H1 (cell line): ENCODE results near the gene CABP1. TPM values are rescaled to one million over a fixed set of nuclear protein-coding genes. Genes with fewer than 3 reads are reported as not detected.
A peak's percentile ranks its signal among the peaks of the same experiment; 100 is the strongest.

Source experiments
- CTCF ChIA-PET: fragments of 300-600 bp; sonication (Branson Sonifier 250); formaldehyde crosslinking; loops from one replicate; lab custom pipeline; 2021; ENCODE audit not compliant: partially characterized antibody; lab: Charles Lee
- POLR2A ChIA-PET: fragments of 300-600 bp; sonication (Branson Sonifier 250); formaldehyde crosslinking; loops from one replicate; lab custom pipeline; 2021; ENCODE audit warnings: inconsistent platforms; ENCODE audit not compliant: partially characterized antibody; lab: Charles Lee
- DNase-seq, 2 experiments: peaks; one replicate each; pipeline versions ENCODE4 v3.0.0 to v3.0.0-alpha.2; 2010 to 2022; ENCODE audit warnings: low spot score in 2 of 2, low read depth in 1 of 2, mixed read lengths in 1 of 2
- FAIRE-seq: peaks from 2 replicates; lab custom pipeline; 2011; peaks lifted over from hg19 to GRCh38; lab: Jason Lieb, UNC
- H2AFZ ChIP-seq: 2 replicates; pipeline ENCODE4 v1.8.1; 2012; ENCODE audit warnings: low read length, inconsistent platforms
- H2AK5ac ChIP-seq: 2 replicates; pipeline ENCODE4 v1.6.1; 2013; ENCODE audit warnings: low read depth, low read length
- H2BK120ac ChIP-seq: replicated peaks from 2 replicates; pipeline ENCODE3; 2013; ENCODE audit warnings: low read depth, low read length, inconsistent platforms
- H2BK12ac ChIP-seq: 2 replicates; pipeline ENCODE4 v1.6.1; 2013; ENCODE audit warnings: low read depth, low read length
- H2BK15ac ChIP-seq: 2 replicates; pipeline ENCODE4 v1.6.1; 2013; ENCODE audit warnings: low read length
- H2BK20ac ChIP-seq: 2 replicates; pipeline ENCODE4 v1.6.1; 2013; ENCODE audit warnings: low read length
- H2BK5ac ChIP-seq: 2 replicates; pipeline ENCODE4 v1.6.1; 2013; ENCODE audit warnings: low read depth, low read length
- H3K14ac ChIP-seq: 2 replicates; pipeline ENCODE4 v1.6.1; 2013; ENCODE audit warnings: inconsistent platforms; ENCODE audit not compliant: insufficient read length
- H3K18ac ChIP-seq: 2 replicates; pipeline ENCODE4 v1.6.1; 2013; ENCODE audit warnings: low read length; ENCODE audit errors: extremely low read depth
- H3K23ac ChIP-seq: 2 replicates; pipeline ENCODE4 v1.6.1; 2013; ENCODE audit warnings: inconsistent platforms; ENCODE audit not compliant: insufficient read length
- H3K23me2 ChIP-seq: 2 replicates; pipeline ENCODE4 v1.6.1; 2013; ENCODE audit warnings: low read depth, low read length
- H3K27ac ChIP-seq: 2 replicates; pipeline ENCODE4 v1.6.1; 2011; ENCODE audit warnings: low read depth, low read length, inconsistent platforms
- H3K27me3 ChIP-seq, 4 experiments: replicated peaks in 1 of 4; 1 replicate in 1 of 4; 2 replicates in 3 of 4; pipeline versions ENCODE4 v1.6.1 to v1.8.1; 2011 to 2013; ENCODE audit warnings: low read length in 3 of 4, mild to moderate bottlenecking in 3 of 4, inconsistent platforms in 2 of 4, mixed read lengths in 2 of 4, moderate library complexity in 1 of 4; ENCODE audit not compliant: control insufficient read depth in 3 of 4, insufficient read depth in 3 of 4; ENCODE audit errors: extremely low read depth in 1 of 4
- H3K36me3 ChIP-seq, 4 experiments: 2 replicates each; pipeline versions ENCODE4 v1.6.1 to v1.8.1; 2011 to 2013; ENCODE audit warnings: mild to moderate bottlenecking in 4 of 4, low read length in 3 of 4, moderate library complexity in 2 of 4, control low read depth in 1 of 4, inconsistent platforms in 1 of 4; ENCODE audit not compliant: insufficient read depth in 4 of 4, control insufficient read depth in 2 of 4
- H3K4ac ChIP-seq: replicated peaks from 2 replicates; pipeline ENCODE3; 2013; ENCODE audit warnings: low read length, low read depth, mixed read lengths, inconsistent platforms; ENCODE audit not compliant: insufficient read length
- H3K4me1 ChIP-seq, 4 experiments: replicated peaks in 1 of 4; 1 replicate in 1 of 4; 2 replicates in 3 of 4; pipeline versions ENCODE4 v1.6.1 to v1.8.1; 2011 to 2013; ENCODE audit warnings: low read length in 3 of 4, inconsistent platforms in 2 of 4, mixed read lengths in 1 of 4; ENCODE audit not compliant: insufficient read depth in 4 of 4, control insufficient read depth in 3 of 4
- H3K4me2 ChIP-seq, 2 experiments: 2 replicates each; pipeline versions ENCODE4 v1.6.1 to v1.8.1; 2011 to 2013; ENCODE audit warnings: low read depth in 2 of 2, low read length in 2 of 2, control low read depth in 1 of 2, inconsistent platforms in 1 of 2, mild to moderate bottlenecking in 1 of 2; ENCODE audit not compliant: insufficient read depth in 1 of 2
- H3K4me3 ChIP-seq, 4 experiments: fragments of 200-600, 300-600 bp in 1 of 4; sonication (generic), shearing (Covaris generic), sonication (Bioruptor Twin) in 1 of 4; 2 replicates each; pipeline versions ENCODE4 v1.5.1 to v1.8.1; 2011 to 2016; ENCODE audit warnings: low read length in 4 of 4, low read depth in 3 of 4, control low read depth in 2 of 4, inconsistent platforms in 2 of 4, mild to moderate bottlenecking in 2 of 4, mixed read lengths in 1 of 4, moderate library complexity in 1 of 4; ENCODE audit not compliant: insufficient read depth in 2 of 4; ENCODE audit errors: extremely low read depth in 1 of 4
- H3K56ac ChIP-seq: replicated peaks from 2 replicates; pipeline ENCODE3; 2013; ENCODE audit warnings: low read depth, mild to moderate bottlenecking, mixed read lengths, low read length, inconsistent platforms; ENCODE audit not compliant: insufficient read length
- H3K79me1 ChIP-seq: 2 replicates; pipeline ENCODE4 v1.6.1; 2013; ENCODE audit warnings: low read depth, low read length, control low read depth
- H3K79me2 ChIP-seq, 2 experiments: 2 replicates each; pipeline versions ENCODE4 v1.6.1 to v1.8.1; 2012 to 2013; ENCODE audit warnings: low read length in 2 of 2, mild to moderate bottlenecking in 2 of 2, inconsistent platforms in 1 of 2; ENCODE audit not compliant: insufficient read depth in 2 of 2, control insufficient read depth in 1 of 2
- H3K9ac ChIP-seq, 4 experiments: replicated peaks in 1 of 4; 1 replicate in 1 of 4; 2 replicates in 3 of 4; pipeline versions ENCODE4 v1.6.1 to v1.8.1; 2011 to 2013; ENCODE audit warnings: low read depth in 3 of 4, low read length in 3 of 4, control low read depth in 2 of 4, mild to moderate bottlenecking in 2 of 4, moderate library complexity in 2 of 4, inconsistent platforms in 1 of 4; ENCODE audit errors: extremely low read depth in 1 of 4
- H3K9me3 ChIP-seq, 2 experiments: 2 replicates each; pipeline versions ENCODE4 v1.6.1 to v1.8.1; 2012 to 2013; ENCODE audit warnings: mild to moderate bottlenecking in 2 of 2, moderate library complexity in 2 of 2, control low read depth in 1 of 2, inconsistent platforms in 1 of 2, low read depth in 1 of 2, low read length in 1 of 2, mixed read lengths in 1 of 2; ENCODE audit not compliant: insufficient read depth in 2 of 2
- H4K20me1 ChIP-seq, 2 experiments: replicated peaks in 1 of 2; 2 replicates each; pipeline versions ENCODE3 to v1.8.1; 2011 to 2013; ENCODE audit warnings: inconsistent platforms in 2 of 2, low read length in 2 of 2, mild to moderate bottlenecking in 1 of 2; ENCODE audit not compliant: insufficient read depth in 2 of 2, control insufficient read depth in 1 of 2
- H4K5ac ChIP-seq: 2 replicates; pipeline ENCODE4 v1.6.1; 2013; ENCODE audit warnings: low read length, low read depth, mixed read lengths, inconsistent platforms; ENCODE audit not compliant: insufficient read length
- H4K8ac ChIP-seq: 2 replicates; pipeline ENCODE4 v1.8.0; 2013; ENCODE audit warnings: mild to moderate bottlenecking, moderate library complexity, low read length, inconsistent platforms; ENCODE audit not compliant: insufficient read depth; ENCODE audit errors: extremely low read depth
- H4K91ac ChIP-seq: replicated peaks from 2 replicates; pipeline ENCODE3; 2013; ENCODE audit warnings: low read length, mixed read lengths, inconsistent platforms; ENCODE audit not compliant: insufficient read length
- JUND ChIP-seq: IDR thresholded peaks from 2 replicates; pipeline ENCODE4 v1.6.1; 2011; ENCODE audit warnings: mild to moderate bottlenecking, improper control_type of control experiment, low read length
- WGBS, 2 experiments: shearing (Covaris generic) in 1 of 2; methylation state at CpG; one replicate each; pipeline versions ENCODE4 v1.1.6 to v1.1.7; 2013 to 2015; ENCODE audit warnings: low lambda C conversion rate in 2 of 2, mixed read lengths in 2 of 2, inconsistent platforms in 1 of 2, low coverage in 1 of 2, missing lambda C conversion rate in 1 of 2; ENCODE audit not compliant: insufficient replicate concordance in 2 of 2, insufficient coverage in 1 of 2, insufficient read length in 1 of 2; ENCODE audit errors: extremely low coverage in 1 of 2, missing lambda C conversion rate in 1 of 2; 5-methylcytosine and 5-hydroxymethylcytosine counted together
- polyA plus RNA-seq, 7 experiments: library from polyadenylated mRNA; depleted of rRNA in 3 of 7; stranded (reverse) in 5 of 7; unstranded in 2 of 7; fragments of >200 nt in 5 of 7; fragments of 200-250 nt in 2 of 7; gene quantifications; 1 replicate in 5 of 7; 2 replicates in 1 of 7; 4 replicates in 1 of 7; pipeline versions ENCODE4 v1.2.1 to v1.2.3, GENCODE V29; 2011 to 2013; ENCODE audit warnings: missing spikeins in 2 of 7, mixed read lengths in 2 of 7
- total RNA-seq: library from RNA; stranded (reverse); fragmentation: NEBNext Ultra II Directional; extraction: Animal tissue kit (Norgen Biotek cat#: 25700); gene quantifications from 2 replicates; pipeline ENCODE4 v1.2.1, GENCODE V29; 2021

CABP1 gene
- total and polyA plus RNA-seq, 2 of the 8 experiments (the other 6 are each of a cell fraction or from before 2014, with no cell fraction given): 3.9 to 7.4 TPM

DNA sequence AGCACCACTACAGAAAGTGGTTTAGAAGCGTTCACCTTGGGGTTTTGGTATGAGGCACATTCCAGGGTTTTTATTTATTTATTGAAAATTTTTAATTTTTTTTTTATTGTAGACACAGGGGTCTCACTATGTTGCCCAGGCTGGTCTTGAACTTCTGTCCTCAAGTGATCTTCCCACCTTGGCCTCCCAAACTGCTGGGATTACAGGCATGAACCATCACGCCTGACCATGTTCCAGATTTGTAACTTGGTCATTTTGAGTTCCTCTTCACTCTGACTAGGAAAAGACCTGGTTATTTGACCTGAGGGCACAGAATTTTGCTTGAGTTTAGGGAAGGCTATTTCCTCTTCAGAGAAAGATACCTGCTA, 49.6 kb downstream of the CABP1 start:
- Histone ChIP-seq H3K79me1 (peaks cover 11% of the 10 kb centered on the region; the same call in 1 of the 2 replicates), H2AK5ac (no peak overlapping the region), H3K23ac (no peak overlapping the region), H3K9ac (no peak overlapping the region), H3K14ac (no peak overlapping the region), H3K27ac (no peak overlapping the region), H4K91ac (no peak overlapping the region), H4K20me1 (peaks cover 20 to 22% of the 10 kb centered on the region in 2 experiments), H3K36me3 (peaks cover 0 to 12% (median 11%) of the 10 kb centered on the region in 4 experiments; a peak in 7 of 8 replicates), H2BK120ac (no peak overlapping the region), H3K23me2 (peaks cover 16% of the 10 kb centered on the region), H2BK15ac (no peak overlapping the region), H2BK20ac (no peak overlapping the region), H3K4me3 (no peak overlapping the region), H3K79me2 (peaks cover 43 to 78% of the 10 kb centered on the region in 2 experiments), H2BK5ac (no peak overlapping the region), H3K4ac (no peak overlapping the region), H4K8ac (no peak overlapping the region), H4K5ac (no peak overlapping the region), H3K56ac (no peak overlapping the region), H3K4me2 (peak overlapping the region; percentile 87 to 96; a peak in 1 of 4 replicates), H3K27me3 (no peaks in the 10 kb centered on the region), H3K4me1 (peaks cover 6 to 22% (median 16%) of the 10 kb centered on the region in 4 experiments; a peak in 6 of 7 replicates), H3K9me3 (no peaks in the 10 kb centered on the region), H2AFZ (no peak overlapping the region), H2BK12ac (no peak overlapping the region), H3K18ac (no peak overlapping the region)
- DNase-seq: no peak
- ChIA-PET CTCF (interaction anchor here (0.8 to 10.4 kb wide), 6 partner anchors 13 to 282 kb away, joined by 3 to 87 read pairs (median 4); partner anchors contain the start of gene CABP1), POLR2A (interaction anchor here (0.6 to 4.5 kb wide), 6 partner anchors 9 to 129 kb away, joined by 3 to 28 read pairs (median 5); partner anchors contain the start of gene POP5)
- 85% methylated on average over 2 of the region's 2 CpGs; no CpG with 5 or more reads in 1 of the 2 experiments for WGBS, 2 experiments
- no peak for TF ChIP-seq JUND
- no peak for FAIRE-seq
